GM21515 (cell line): Measurements from ENCODE around the gene EXOC6B.
"Not testable (repeated sequence)": the region's sequence is repeated elsewhere in the genome, so short reads cannot be mapped to it uniquely, and the experiment has no call there.

Experiments
- ATAC-seq: cut with Tn5 transposase; IDR thresholded peaks from one replicate; pipeline ENCODE4 v1.9.1; 2021; ENCODE audit not compliant: unreplicated experiment

Gene EXOC6B

DNA sequence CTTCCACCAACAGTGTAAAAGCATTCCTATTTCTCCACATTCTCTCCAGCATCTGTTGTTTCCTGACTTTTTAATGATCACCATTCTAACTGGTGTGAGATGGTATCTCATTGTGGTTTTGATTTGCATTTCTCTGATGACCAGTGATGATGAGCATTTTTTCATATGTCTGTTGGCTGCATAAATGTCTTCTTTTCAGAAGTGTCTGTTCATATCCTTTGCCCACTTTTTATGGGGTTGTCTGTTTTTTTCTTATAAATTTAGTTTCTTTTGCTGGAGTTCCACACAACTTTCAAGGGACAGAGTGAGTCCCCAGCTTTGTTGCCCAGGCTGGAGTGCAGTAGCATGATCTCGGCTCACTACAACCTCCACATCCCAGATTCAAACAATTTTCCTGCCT lies 270.5 kb downstream of the EXOC6B start:
- ATAC-seq, result not testable (repeated sequence)

DNA sequence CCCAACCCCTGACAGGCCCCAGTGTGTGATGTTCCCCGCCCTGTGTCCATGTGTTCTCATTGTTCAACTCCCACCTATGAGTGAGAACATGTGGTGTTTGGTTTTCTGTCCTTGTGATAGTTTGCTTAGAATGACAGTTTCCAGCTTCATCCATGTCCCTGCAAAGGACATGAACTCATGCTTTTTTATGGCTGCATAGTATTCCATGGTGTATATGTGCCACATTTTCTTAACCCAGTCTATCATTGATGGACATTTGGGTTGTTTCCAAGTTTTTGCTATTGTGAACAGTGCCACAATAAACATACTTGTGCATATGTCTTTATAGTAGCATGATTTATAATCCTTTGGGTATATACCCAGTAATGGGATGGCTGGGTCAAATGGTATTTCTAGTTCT lies 270.9 kb downstream of the EXOC6B start:
- ATAC-seq, result not testable (repeated sequence)

DNA sequence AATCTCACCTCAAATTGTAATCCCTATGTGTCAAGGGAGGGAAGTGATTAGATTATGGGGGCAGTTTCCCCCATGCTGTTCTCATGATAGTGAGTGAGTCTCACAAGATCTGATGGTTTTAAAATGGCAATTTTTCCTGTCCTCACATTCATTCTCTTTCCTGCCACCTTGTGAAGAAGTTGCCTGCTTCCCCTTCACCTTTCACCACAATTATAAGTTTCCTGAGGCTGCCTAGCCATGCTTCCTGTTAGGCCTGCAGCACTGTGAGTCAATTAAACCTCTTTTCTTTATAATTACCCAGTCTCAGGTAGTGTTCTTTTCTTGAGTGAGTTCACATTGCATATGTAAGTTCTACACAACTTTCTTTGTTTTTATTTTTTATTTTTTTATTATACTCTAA lies 271.5 kb downstream of the EXOC6B start:
- no peak for ATAC-seq

DNA sequence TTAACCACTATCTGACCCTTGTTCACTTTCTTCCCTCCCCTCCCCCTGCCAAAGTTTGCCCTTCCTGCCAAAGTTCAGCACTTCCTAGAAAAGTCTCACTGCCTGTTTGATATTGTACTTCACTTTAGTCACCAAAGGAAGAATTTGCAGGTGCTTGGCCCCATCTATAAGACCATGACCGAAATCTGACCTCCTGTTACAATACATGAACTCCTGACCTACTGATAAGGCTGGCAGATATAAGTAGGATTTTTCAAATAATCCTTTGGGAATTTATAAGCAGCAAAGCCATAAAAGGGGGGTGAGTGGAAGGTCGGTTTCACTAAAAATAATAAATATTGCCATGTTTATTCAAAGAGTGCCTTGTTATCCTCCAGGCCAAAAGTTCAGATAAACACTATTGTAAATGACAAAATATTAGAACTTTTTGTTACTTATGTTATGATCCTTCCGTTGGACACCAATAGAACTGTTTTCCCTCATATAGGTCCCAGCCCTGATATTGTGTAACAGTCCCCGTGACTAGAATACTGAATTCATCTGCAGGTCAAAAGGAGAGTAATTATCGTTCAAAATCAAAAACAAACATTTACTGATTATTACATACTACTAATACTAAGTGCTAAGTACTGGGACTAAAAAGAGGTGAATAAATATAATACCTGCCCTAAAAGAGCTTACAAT lies 277.6 kb downstream of the EXOC6B start:
- no peak for ATAC-seq

DNA sequence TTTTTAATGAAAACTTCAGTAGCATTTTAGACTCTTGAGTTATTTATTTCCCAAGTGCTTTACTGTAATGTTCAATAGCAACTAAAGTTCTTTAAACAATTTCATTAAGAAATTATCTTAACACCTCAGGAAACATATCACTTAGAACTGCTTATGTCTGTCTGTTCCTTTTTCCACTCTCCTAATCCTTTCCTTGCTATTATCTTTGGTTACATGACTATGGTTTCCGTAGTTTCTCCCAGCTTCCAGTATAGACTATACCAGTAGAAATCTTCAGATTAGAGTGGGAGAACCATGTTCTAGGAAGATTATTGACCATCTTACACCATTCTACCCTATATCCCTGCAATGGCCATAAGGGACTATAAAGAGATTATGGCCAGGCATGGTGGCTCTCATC lies 280.0 kb downstream of the EXOC6B start:
- ATAC-seq, result no peak

DNA sequence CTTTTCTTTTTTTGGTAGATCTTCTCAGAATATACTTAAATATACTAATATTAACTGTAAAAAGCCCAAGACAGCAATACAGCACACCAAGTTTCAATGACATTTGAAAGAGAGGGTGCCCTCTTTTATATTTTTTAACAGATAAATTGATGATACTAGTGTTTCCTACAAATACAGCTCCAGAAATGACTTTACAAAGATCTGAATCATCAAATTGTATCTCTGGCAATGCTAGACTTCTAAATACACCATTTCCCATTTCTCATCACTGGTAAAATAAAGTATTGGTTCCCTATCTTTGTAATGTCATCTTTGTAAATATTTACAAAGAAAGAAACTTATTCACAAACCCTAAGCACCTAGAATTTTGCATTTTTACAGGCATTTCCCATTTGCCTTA lies 281.3 kb downstream of the EXOC6B start:
- ATAC-seq, result no peak

DNA sequence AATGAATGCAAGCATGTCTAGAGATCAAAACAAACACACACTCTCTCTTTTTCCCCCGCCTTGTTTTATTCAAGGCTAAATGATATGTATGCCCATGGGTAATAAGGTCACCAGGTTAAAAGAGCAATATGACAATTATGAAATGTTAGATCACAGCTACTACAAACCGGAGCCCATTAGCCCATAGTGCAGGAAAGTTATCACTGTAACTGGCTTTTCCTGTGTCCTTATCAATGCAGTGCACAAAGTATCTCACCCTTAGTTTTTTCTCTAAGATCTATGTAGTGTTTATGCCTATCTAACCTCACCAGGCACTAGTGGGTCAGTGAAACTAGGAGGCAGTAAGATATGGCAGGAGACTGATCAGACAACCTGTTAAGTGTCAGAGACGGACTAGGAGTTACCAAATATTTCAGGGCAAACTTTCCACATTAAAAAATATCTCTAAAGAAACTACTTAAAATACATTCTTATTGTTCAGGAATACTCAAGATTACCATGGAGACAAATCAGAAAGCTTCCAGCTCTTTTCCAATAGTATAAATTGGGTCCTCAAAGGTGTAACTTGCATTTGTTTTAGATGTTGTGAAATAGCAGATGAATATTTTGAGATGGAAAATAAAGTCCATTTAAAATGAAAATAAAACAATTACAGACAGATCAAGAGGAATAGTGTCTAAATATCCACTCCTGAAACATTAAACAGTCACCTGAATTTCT lies 282.2 kb downstream of the EXOC6B start:
- ATAC-seq, result no peak

DNA sequence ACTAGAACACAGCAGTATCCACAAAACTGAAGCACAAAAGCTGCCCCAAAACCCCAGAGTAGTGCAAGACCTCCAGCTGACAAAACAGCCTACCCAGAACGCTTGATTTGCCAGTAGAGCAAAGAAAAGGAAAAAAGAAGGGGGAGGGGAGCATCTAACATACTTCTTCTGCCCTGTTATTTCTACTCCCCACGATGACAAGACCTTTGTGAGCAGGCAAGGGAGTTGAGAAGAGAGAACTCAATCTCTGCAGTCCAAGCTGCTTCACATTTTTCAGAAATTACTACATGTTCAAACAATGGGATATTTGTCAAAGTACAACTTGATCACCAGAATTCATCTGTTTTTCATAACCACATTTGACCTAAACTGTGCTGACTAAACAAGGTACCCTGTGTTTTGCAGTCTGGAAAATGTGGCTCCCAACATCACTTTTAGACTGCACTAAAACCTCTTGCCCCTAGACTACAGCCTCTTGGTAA lies 286.7 kb downstream of the EXOC6B start:
- no peak for ATAC-seq

DNA sequence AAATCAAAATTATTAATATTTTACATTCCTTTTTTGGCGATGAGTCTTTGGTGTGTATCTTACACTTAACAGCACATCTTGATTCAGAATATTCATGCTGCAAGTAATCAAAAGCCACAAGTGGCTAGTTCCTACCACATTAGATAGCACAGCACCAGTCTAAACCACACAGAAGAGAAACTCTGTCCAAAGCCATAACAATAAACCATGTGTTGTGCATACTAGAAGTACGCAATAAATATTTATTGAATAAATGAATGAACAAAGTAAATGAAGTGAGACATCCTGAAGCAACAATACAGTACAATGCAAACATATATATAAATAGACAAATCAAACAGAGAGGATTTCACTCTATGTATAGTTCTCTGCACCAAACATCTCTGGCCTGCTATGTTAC lies 287.3 kb downstream of the EXOC6B start:
- ATAC-seq, result no peak

DNA sequence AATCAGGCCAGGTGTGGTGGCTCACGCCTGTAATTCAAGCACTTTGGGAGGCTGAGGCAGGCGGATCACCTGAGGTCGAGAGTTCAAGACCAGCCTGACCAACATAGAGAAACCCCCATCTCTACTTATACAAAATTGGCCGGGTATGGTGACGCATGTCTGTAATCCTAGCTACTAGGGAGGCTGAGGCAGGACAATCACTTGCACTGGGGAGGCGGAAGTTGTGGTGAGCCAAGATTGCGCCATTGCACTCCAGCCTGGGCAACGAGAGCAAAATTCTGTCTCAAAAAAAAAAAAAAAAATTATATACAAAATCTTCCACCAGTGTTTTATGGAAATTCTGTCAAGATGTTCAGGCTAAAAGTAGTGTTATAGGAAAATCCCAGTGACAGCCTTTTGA lies 290.2 kb downstream of the EXOC6B start:
- not testable (repeated sequence) for ATAC-seq

DNA sequence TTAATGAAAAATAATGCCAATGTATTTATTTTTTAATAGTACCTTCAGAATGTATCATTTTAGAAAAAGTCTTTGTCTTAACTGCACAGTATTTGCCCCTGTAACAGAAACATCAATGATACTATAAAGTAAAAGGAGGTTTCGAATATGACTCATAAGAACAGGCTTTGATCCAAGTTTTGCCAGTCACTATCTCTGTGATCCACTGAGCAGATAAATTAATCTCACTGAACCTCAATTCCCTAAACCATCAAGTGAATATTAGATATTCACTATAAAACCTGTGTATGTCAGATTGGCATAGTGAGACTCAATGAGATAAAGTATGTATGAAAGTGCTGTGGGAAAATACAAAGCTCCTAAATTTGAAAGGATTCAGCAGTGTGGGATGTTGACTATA lies 292.1 kb downstream of the EXOC6B start:
- ATAC-seq, result no peak

DNA sequence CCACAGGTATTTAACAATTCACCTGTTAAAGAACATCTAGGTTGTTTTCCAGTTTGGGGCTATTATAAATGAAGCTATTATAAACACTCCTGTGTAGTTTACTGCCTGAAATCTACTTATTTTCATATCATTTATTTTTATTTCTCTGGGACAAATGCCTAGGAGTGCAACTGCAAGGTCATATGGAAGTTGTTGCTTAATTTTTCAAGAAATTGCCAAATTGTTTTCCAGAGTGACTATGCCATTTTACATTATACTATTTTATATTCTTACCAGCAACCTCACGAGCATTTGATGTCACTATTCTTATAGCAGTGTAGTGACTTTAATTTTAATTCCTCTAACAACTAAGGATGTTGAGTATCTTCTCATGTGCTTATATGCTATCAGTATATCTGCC lies 298.4 kb downstream of the EXOC6B start:
- no peak for ATAC-seq

DNA sequence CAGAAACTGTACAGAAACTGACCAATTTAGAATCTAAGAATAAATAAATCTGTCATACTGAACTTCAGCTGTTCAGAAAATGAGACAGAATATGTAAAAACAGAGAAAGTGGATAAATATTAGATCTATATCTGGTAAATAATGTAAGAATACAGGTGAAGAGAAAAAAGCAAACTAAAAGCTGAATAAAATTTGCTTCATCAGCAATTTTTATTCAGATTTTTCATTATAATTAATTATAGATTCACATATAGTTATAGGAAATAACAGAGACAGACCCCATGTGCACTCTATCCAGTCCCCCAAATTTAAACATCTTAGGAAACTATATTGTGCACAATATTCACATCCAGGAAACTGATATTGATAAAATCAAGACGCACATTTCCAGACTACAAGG lies 299.2 kb downstream of the EXOC6B start:
- ATAC-seq, result no peak

DNA sequence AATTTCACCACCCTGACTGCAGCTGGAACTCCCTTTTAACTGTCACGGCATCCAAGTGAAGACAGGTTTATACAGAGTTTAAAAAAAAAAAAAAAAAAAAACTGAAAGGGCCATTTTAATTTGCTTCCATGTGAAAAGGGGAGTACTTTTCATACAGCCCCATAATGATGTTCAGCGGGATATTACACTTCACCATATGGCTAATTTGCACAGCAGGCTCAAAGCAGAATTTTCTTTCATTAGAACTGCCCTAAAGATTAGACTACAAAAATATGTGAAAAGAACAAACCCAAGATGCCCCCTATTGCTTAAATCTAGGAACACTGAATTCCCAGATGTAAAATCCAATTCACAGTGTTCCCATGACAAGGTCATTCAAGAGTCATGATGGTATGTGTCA lies 301.8 kb downstream of the EXOC6B start:
- ATAC-seq, result no peak

DNA sequence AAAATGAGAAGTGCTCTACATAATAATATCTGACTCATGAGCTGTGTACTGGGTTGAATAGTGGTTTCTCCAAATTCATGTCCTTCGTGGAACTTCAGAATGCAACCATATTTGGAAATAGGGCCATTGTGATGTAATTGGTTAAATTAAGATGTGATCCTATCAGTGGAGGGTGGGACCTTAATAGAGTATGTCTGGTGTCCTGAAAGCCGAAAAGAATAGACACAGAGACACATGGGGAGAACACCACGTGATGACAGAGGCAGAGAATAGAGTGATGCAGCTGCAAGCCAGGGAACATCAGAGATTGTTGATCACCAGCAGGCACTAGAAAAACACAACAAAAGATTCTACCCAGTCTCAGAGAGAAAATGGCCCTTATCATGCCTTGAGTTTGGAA lies 310.1 kb downstream of the EXOC6B start:
- no peak for ATAC-seq

DNA sequence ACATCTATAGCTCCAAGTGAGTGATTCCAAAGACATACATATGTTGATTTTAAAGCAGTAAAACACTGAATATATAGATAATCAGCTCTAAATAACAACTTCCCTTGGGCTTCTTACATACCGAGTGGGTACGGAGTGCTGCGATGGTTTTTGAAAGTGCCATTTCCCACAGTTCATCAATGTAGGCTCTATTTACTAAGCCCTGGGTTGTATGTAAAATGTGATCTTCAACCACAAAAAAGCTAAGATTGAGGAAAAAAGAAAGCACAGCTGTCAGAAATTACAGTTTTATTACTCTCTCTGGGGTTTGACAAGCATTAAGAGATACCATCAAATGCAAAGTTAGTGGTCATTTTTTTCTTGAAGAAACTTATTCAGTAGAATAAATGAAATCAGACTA lies 312.8 kb downstream of the EXOC6B start:
- ATAC-seq, result no peak

DNA sequence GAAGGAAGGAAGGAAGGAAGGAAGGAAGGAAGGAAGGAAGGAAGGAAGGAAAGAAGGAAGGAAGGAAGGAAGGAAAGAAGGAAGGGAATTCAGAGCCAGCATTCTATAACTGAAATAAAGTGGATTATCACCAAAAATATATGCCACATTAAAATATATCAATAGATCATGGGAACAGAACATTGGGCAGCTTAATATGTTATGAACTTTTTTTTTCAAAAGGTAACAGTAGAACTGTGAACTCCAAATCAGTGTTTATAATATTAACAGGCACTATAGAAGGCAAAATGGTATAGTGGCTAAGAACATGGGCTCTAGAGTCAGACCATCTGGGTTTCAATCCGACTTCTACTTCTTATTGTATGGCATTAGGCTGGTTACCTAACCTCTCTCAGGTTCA lies 313.5 kb downstream of the EXOC6B start:
- no peak for ATAC-seq

DNA sequence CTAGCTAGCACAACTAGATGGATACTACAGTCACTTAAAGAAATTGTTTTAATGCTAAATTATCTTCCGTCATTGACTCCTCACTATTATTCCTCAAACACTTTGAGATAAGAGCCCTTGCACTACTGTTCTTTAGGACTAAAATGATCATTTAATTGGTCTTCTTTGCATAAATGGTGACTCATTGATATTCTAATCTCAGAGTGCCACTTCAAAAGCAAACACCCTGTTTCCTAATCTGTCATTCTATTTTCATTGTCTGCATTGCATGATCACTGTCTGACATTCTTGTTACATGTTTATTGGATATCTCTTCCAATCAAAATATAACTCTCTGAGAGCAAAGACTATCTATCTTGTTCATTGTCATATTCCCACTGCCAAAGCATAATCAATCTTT lies 313.9 kb downstream of the EXOC6B start:
- no peak for ATAC-seq

DNA sequence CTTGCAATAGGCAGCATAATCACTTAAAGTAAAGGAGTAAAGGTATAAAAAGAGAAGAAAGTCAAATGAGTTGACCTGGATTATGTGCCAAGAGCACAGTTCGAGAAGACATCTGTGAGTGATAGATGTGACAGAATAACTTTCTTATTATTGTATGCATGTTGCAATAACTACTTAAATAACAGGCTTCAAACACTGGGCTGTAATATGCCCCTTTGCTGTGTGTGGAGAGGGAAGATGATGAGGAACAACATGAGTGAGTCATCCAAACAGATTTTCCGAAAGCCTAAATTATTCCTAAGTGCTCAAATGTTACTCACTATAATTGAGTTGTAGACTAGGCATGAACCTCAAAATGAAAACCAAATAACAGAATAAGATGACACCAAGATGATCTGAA lies 328.1 kb downstream of the EXOC6B start:
- ATAC-seq, result no peak

DNA sequence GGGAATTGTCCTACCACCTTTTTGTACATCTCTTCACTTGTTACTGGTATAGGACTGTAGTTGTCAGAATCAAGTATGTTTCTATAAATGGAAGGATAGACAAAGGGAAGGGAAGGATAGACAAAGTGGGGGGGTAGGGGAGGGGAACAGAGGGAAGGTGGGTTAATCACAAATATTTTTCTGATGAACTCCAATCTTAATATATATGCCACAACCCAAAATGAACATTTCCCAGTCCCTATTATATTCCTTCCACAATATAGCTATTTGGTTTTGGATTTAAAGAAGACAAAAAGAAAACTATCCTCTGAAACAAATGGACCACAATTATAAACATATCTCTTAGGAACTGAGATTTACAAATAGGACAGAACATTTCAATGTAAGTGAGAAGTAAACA lies 329.4 kb downstream of the EXOC6B start:
- ATAC-seq, result no peak

DNA sequence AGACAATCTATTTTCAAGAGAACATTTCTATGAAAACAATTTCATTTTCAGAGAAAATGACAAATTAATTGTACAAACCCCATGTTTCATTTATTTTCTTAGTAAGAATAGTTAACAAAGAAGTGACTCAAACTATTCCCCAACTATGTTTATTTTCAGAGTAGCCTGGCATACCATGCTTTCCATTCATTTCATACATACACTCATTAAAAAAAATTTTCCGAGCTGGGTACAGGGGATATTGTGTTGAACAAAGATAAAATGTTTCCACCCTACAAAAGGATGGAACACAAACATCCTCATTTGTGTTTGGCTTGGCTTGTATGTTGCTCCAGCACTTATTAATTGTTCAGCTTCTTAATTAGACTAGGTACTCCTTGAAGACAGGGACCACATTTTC lies 331.4 kb downstream of the EXOC6B start:
- ATAC-seq, result no peak

DNA sequence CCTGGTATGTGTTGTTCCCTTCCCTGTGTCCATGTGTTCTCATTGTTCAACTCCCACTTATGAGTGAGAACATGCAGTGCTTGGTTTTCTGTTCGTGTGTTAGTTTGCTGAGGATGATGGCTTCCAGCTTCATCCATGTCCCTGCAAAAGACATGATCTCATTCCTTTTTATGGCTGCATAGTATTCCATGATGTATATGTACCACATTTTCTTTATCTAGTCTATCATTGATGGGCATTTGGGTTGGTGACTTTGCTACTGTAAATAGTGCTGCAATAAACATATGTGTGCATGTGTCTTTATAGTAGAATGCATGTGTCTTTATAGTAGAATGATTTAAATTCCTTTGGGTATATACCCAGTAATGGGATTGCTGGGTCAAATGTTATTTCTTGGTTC lies 341.2 kb downstream of the EXOC6B start:
- not testable (repeated sequence) for ATAC-seq

DNA sequence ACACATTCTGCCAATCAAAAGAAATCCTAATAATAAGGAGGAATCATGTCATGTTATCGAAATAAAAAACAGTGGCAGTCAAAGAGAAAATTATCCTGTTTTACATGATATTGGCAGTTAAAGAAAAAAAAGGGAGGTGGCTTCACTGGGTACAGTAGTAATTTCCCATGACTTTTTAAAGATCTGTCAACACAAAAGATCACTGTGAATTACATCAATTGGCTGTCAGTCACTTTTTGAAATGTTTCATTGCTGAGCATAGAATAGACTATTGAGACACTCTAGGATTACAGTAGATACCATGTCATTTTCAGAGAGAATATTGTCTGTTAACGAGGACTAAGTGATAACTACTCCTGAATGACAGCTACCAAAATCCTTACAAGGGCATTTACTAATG lies 342.5 kb downstream of the EXOC6B start:
- ATAC-seq, result no peak
